Suprapubic skin (tissue), 3 donors: ENCODE results near the gene TNXB.
"Not testable (repeated sequence)": the region's sequence is repeated elsewhere in the genome, so short reads cannot be mapped to it uniquely, and the experiment has no call there.

Experiments
- EP300 ChIP-seq: sonication (generic); formaldehyde crosslinking; IDR thresholded peaks from one replicate; pipeline ENCODE4 v1.6.1; 2017; ENCODE audit warnings: antibody characterized with exemption
- POLR2A ChIP-seq, 2 donors: fragments of 450-650 bp; IDR thresholded peaks; one replicate each; pipeline ENCODE4 v1.6.1; 2017; ENCODE audit warnings: antibody characterized with exemption in 2 of 2, mild to moderate bottlenecking in 2 of 2, moderate library complexity in 2 of 2
- TF ChIP-seq, protein P1 (sequence below), 2 donors: fragments of 200-600 bp in 1 of 2; fragments of 450-650 bp in 1 of 2; sonication (generic) in 1 of 2; IDR thresholded peaks; one replicate each; pipeline ENCODE4 v1.5.1; 2016 to 2019; ENCODE audit warnings: antibody characterized with exemption in 2 of 2, mild to moderate bottlenecking in 1 of 2, moderate library complexity in 1 of 2

DNA sequence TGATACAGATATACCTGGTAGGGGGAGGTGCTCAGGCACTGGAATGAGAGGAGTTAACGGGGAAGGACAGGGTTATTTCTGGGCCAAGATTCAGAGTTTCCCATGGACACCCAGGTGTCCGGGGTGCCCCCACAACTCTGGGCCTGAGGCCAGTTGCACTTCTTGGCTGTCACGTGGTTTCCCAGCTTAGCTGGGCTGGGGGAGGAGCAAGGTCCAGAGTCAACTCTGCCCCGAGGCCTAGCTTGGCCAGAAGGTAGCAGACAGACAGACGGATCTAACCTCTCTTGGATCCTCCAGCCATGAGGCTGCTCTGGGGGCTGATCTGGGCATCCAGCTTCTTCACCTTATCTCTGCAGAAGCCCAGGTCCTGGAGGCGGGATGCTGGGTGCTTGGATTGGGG lies 94.6 kb downstream of the TNXB start, which contains the start of gene C4B:
- TF ChIP-seq, protein P1, sequence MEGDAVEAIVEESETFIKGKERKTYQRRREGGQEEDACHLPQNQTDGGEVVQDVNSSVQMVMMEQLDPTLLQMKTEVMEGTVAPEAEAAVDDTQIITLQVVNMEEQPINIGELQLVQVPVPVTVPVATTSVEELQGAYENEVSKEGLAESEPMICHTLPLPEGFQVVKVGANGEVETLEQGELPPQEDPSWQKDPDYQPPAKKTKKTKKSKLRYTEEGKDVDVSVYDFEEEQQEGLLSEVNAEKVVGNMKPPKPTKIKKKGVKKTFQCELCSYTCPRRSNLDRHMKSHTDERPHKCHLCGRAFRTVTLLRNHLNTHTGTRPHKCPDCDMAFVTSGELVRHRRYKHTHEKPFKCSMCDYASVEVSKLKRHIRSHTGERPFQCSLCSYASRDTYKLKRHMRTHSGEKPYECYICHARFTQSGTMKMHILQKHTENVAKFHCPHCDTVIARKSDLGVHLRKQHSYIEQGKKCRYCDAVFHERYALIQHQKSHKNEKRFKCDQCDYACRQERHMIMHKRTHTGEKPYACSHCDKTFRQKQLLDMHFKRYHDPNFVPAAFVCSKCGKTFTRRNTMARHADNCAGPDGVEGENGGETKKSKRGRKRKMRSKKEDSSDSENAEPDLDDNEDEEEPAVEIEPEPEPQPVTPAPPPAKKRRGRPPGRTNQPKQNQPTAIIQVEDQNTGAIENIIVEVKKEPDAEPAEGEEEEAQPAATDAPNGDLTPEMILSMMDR (IDR thresholded peaks at IDR 0.05), result not testable (repeated sequence)
- not testable (repeated sequence) for TF ChIP-seq POLR2A (IDR thresholded peaks at IDR 0.05); EP300
